Measurements from ENCODE around the gene CDK12.

Gene CDK12

DNA sequence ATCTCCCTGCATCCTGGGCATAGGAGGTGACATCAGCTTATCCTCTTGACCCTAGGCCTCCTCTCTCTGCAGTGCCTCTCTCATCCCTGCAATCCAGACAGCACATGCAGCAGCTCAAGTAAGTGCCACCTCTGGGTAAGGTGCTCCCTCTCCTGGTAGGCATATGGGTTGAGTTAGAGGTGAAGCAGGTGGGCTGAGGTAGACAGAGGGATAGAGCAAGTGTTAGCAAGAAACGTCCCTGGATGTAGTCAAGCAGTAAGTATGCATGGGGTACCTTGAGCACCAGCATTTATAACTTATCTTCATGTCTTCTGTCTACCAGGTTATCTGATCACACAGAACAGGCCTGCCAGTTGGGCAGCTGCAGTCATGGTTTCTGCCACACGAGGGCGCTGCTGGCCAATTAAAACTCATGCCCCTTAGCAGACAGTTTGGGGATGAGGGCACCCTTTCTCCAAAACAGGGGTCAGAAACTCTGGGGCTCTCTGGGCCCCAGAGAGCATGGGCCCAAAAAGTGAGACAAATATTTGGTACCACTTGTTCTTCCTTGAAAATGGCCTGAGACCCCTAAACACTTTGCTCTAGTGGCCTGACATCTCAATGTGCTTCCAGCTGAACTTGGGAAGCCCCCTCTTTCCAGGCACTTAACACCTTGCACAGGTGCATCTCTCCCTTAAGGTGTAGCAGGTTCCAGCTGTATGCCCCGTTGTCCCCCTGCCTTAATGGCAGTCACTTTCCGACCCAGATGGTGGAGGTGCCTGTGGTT lies 86.6 kb downstream of the CDK12 start:
- Histone ChIP-seq H3K4me1 (ENCODE audit: control insufficient read depth, low read length) (peaks cover 14% of the 10 kb centered on the region), H3F3A (ENCODE audit: control insufficient read depth, insufficient read depth) (peaks cover 6% of the 10 kb centered on the region; the same call in 1 of the 2 replicates), H3K36me3 (ENCODE audit: control insufficient read depth, low read length) (peaks cover 9% of the 10 kb centered on the region), H3K27me3 (ENCODE audit: control insufficient read depth, low read length) (no peaks in the 10 kb centered on the region), H3K4me2 (ENCODE audit: low read length) (no peak overlapping the region), H4K20me1 (ENCODE audit: control insufficient read depth, insufficient read depth, low read depth, low read length) (no peaks in the 10 kb centered on the region), H3K79me2 (ENCODE audit: control insufficient read depth, low read length) (no peaks in the 10 kb centered on the region), H3K4me3 (ENCODE audit: low read length) (no peak overlapping the region), H3K27ac (ENCODE audit: low read depth, low read length) (no peak overlapping the region), H3K9me3 (ENCODE audit: control insufficient read depth, insufficient read depth, low read length) (no peaks in the 10 kb centered on the region), H3K9me2 (replicated peaks; ENCODE audit: control insufficient read depth, low read length) (no peaks in the 10 kb centered on the region)
- TF ChIP-seq CTCF (IDR thresholded peaks at IDR 0.05; ENCODE audit: low read depth, low read length, poor library complexity, severe bottlenecking) = peak; percentile 100
- TF ChIP-seq EZH2phosphoT487 (IDR thresholded peaks at IDR 0.05; ENCODE audit: borderline replicate concordance, low read length) = no peak

DNA sequence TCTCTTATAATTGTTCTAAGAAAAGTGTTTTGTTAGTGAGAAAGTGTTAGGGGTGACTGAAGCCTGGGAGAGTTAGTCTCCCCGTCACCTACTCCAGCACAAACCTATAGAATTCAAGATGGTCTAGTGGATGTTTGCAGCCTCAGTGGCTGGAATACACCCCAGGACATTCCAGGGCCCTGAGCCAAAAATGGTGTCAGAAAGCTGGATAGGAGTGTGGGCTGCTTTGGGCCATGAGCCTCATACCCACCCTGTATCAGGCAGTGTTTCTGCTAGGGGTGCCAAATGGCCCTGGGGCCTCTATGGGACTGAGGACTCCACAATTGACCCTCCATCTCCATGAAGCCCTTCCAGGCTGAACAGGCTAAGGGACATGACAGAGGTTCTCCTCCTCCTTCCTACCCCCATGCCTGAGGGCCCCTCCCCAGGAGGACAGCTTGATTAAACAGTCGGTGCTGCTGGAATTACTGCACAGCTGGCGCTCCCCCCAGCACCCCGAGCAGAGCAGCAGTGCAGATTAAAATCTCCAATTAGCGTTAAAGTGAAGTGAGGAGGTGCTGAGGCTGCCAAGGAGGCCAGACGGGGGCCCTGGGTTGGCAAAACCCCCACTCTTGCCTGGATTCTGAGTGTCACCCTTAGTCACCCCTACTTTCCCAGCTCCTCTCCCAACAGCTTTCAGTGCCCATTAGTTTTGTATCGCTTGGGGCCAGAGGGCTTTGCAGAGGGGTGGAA lies 87.4 kb downstream of the CDK12 start:
- H3F3A ChIP-seq (ENCODE audit: control insufficient read depth, insufficient read depth) = peaks cover 4% of the 10 kb centered on the region; the same call in 1 of the 2 replicates
- no peaks in the 10 kb centered on the region for H3K9me2 ChIP-seq (replicated peaks; ENCODE audit: control insufficient read depth, low read length)
- no peak overlapping the region for H3K4me2 ChIP-seq (ENCODE audit: low read length)
- peaks cover 9% of the 10 kb centered on the region for H3K36me3 ChIP-seq (ENCODE audit: control insufficient read depth, low read length)
- TF ChIP-seq EZH2phosphoT487 (IDR thresholded peaks at IDR 0.05; ENCODE audit: borderline replicate concordance, low read length) (no peak), CTCF (IDR thresholded peaks at IDR 0.05; ENCODE audit: low read depth, low read length, poor library complexity, severe bottlenecking) (no peak)
- H3K4me1 ChIP-seq (ENCODE audit: control insufficient read depth, low read length) = peaks cover 14% of the 10 kb centered on the region
- H3K27me3 ChIP-seq (ENCODE audit: control insufficient read depth, low read length) = no peaks in the 10 kb centered on the region
- no peak overlapping the region for H3K4me3 ChIP-seq (ENCODE audit: low read length)
- H3K79me2 ChIP-seq (ENCODE audit: control insufficient read depth, low read length) = no peaks in the 10 kb centered on the region
- H3K9me3 ChIP-seq (ENCODE audit: control insufficient read depth, insufficient read depth, low read length) = no peaks in the 10 kb centered on the region
- no peak overlapping the region for H3K27ac ChIP-seq (ENCODE audit: low read depth, low read length)
- no peaks in the 10 kb centered on the region for H4K20me1 ChIP-seq (ENCODE audit: control insufficient read depth, insufficient read depth, low read depth, low read length)

GRCh38 chr17:39549747-39550573 lies 88.7 kb downstream of the CDK12 start:
- Histone ChIP-seq H4K20me1 (ENCODE audit: control insufficient read depth, insufficient read depth, low read depth, low read length) (no peaks in the 10 kb centered on the region), H3K9me3 (ENCODE audit: control insufficient read depth, insufficient read depth, low read length) (no peaks in the 10 kb centered on the region), H3K79me2 (ENCODE audit: control insufficient read depth, low read length) (no peaks in the 10 kb centered on the region), H3K4me1 (ENCODE audit: control insufficient read depth, low read length) (peaks cover 14% of the 10 kb centered on the region), H3K36me3 (ENCODE audit: control insufficient read depth, low read length) (peaks cover 9% of the 10 kb centered on the region), H3K27me3 (ENCODE audit: control insufficient read depth, low read length) (no peaks in the 10 kb centered on the region), H3K4me2 (ENCODE audit: low read length) (peak overlapping the region; percentile 10; the same call in 1 of the 2 replicates), H3F3A (ENCODE audit: control insufficient read depth, insufficient read depth) (peaks cover 3% of the 10 kb centered on the region; the same call in 1 of the 2 replicates), H3K4me3 (ENCODE audit: low read length) (no peak overlapping the region), H3K27ac (ENCODE audit: low read depth, low read length) (no peak overlapping the region), H3K9me2 (replicated peaks; ENCODE audit: control insufficient read depth, low read length) (no peaks in the 10 kb centered on the region)
- TF ChIP-seq CTCF (IDR thresholded peaks at IDR 0.05; ENCODE audit: low read depth, low read length, poor library complexity, severe bottlenecking) (no peak), EZH2phosphoT487 (IDR thresholded peaks at IDR 0.05; ENCODE audit: borderline replicate concordance, low read length) (no peak)
